NCI-H2029 (cell line): ENCODE measurements around the gene FRY.
A peak's percentile ranks its signal among the peaks of the same experiment; 100 is the strongest.

Experiments used
- DNase-seq: peaks from one replicate; lab custom pipeline; 2025; lab: John Stamatoyannopoulos, UW

Gene FRY

DNA sequence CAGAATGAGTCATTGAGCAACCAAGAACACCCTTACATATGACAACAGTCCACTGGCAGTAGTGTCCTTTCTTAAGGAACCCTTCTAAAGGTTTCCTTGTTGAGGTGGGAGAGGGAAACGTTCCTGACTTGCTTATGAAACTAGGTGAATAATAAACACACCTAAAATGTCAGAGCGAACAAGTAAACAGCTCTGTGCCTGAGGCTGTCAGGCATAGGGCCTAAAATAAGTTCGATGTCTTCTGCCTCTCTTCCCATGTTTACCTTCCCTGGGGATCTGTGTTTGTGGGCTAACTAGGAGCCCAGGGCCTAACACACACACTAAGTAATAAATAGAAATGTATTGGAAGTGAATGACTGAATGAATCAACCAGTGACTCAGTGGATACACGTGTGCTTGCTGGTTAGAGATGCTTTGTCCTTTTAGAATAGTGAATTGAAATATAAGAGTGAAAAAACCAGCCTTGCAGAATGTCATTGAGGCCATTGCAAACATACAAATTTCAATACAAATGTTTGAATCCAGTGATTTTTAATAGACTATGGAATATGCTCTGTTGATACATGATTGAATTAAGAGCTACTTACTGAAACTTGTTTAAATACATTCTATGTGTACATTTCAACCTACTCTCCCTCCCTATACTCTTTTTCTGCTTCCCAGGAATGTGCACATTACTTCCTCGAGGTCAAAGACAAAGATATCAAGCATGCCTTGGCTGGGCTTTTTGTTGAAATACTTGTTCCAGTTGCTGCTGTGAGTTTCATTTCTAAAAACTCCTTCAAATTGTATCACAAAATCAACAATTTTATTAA lies 102.9 kb downstream of the FRY start:
- DNase-seq: no peak

DNA sequence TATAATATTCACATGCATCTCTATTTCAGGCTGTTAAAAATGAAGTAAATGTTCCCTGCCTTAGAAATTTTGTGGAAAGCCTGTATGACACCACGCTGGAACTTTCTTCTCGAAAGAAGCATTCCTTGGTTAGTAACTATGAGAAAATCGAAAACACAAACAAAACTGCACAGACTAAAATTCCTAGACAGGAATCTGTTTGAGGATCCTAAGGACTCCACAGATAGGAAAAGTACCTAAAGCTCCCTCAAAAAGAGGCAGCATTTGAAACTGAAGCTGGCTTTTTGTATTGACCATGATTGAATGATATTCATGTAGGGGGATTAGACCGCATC lies 103.4 kb downstream of the FRY start:
- no peak for DNase-seq

DNA sequence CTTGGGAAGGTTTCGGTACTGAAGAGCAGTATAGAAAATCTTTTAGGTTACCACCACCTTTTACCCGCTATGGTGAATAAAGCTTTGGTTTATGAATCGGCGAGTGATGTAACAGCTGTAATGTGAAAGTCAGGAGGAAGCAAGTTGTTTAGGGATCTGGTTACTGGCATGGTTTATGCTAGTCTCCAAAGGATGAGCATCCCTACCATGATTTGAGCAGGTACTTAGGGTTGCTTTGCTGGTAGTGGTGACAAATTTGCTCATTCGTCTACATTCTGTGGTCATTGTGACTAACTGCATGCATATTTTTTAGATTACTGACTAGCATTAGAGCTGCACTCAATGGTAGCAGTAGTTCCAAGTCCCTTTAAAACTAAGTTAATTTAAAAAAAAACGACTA lies 104.1 kb downstream of the FRY start:
- DNase-seq: no peak

DNA sequence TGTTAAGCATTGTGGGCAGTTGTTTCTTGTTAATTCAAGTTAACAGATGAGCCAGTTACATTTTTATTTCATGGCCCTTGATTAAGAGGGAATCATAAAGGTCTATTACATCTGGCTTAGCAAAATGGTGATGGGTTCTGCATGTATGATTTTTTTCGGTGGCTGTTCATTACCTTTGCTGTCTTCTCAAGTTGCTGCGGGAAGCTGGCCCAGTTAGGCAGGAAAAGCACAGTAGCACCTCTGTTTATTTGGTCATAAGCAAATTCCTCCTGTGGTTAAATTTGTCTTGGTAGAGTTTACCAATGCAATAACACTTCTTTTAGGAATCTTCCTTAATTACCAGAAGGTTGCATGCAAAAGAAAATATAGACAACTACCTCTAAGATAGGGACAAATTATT lies 104.5 kb downstream of the FRY start:
- DNase-seq: no peak

- DNase-seq: no peak
Measured at GRCh38 chr13:32136716-32137115, 105.1 kb downstream of the FRY start.

DNA sequence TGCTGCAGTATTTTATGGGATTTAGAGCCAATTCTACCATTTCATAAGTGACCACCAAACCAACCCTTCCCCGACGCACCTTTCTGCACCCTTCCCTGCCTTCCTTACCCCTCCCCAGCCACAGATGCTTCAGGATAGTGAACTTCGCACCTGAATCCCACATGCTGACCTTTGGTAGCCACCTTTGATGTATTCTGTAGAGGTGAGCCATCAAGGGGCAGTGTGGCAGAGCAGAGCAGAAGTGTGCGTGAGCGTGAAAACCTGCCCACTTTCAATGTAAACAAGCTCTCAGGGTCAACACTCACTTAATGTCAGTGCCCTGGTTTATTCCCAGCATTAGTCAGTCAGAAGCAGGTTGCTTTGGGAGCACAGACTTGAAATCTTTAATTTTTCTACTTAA lies 107.7 kb downstream of the FRY start:
- DNase-seq: no peak

GRCh38 chr13:32140109-32140508 lies 108.5 kb downstream of the FRY start:
- no peak for DNase-seq

DNA sequence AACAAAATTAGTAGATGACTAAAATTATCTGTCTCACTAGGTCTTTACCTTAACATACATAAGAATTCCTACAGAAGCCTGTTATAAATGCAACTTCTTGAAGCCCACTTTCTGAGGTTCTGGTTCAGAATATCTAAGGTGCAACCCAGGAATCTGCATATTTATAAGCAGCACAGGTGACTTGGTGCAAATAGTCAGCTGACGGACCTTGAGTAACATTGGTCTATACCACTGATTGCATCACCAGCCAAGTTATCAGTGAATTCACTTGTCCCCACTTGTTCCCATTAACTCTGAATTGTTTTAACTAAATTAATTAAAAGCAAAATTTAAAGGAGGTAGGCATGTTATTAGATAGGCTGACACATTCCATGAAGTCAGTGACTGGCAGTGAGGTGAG lies 109.9 kb downstream of the FRY start:
- DNase-seq: no peak

- no peak for DNase-seq
Measured at GRCh38 chr13:32142115-32142514, 110.5 kb downstream of the FRY start.

DNA sequence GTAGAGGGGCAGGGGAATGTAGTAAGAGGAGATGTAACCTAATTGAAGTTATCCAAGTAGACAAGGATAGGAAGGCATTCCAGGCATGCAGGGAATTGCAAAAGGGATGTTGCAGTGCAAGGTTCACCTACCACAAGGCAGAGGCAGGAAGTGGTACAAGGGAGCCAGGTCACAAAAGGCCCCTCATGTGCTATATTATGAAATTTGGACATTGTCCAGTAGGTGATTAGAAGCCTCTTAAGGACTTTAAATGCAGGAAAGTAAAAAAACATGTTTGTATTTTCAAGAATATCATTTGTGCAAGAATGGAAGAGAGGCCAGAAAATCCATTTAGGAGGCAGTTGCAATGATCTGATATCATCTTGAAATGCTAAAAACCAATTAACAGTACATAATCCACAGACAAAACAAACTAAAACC lies 111.4 kb downstream of the FRY start:
- no peak for DNase-seq

DNA sequence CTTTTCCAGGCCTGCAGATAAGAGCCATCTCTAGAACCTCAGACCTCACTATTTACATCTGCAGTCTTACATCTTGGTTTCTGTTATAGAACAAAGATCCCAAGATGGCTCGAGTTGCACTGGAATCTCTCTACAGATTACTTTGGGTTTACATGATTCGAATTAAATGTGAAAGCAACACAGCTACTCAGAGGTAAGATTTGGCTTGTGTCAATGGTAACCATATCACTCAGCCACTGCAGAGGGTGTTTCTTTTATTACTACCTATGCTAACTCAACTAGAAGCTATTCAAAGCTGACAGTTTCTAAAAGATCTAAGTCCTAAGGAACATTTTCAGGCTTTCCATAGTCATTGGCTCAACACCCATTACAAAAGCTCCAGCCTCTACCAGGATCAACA lies 115.6 kb downstream of the FRY start:
- DNase-seq: no peak

GRCh38 chr13:32147976-32148375 lies 116.4 kb downstream of the FRY start:
- DNase-seq: no peak

- no peak for DNase-seq
Measured at GRCh38 chr13:32150239-32150638, 118.7 kb downstream of the FRY start.

DNA sequence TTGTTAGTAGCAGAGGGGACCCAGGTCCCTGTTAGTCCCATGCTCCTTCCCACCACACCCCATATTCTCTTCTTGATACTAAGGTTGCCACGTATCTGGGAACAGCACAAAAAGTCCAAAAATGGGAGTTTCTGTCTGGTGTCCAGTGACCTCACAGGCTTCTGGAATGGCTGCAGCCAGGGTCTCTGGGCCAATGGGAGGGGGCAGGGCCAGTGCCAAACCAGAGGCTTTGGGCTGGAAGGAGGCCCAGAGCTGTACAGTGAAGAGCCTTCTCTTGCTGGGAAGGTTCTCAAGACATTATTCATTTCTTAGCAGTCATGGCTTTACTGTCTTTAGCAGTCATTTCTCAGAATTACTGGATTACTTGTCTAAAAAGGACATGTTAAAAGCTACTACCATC lies 119.2 kb downstream of the FRY start:
- no peak for DNase-seq

DNA sequence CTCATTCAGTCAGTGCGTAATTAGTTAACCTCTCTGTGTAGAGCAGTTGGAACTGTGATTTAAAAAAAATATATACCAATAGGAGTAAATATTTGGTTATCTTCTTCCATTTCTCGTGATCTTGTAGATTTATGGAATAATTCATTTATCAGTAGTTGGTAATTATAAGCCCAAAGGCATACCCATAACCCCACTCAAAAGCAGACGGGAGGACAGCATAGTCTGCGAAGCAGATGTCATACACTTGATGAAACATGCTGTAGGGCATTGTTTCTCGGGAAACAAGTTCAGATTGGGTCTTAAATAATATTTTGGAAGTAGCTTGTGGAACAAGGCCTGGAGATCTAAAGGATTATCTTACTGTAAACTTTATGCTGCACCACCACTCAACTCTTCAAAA lies 119.7 kb downstream of the FRY start:
- DNase-seq: no peak

GRCh38 chr13:32153056-32153455 lies 121.5 kb downstream of the FRY start:
- no peak for DNase-seq

DNA sequence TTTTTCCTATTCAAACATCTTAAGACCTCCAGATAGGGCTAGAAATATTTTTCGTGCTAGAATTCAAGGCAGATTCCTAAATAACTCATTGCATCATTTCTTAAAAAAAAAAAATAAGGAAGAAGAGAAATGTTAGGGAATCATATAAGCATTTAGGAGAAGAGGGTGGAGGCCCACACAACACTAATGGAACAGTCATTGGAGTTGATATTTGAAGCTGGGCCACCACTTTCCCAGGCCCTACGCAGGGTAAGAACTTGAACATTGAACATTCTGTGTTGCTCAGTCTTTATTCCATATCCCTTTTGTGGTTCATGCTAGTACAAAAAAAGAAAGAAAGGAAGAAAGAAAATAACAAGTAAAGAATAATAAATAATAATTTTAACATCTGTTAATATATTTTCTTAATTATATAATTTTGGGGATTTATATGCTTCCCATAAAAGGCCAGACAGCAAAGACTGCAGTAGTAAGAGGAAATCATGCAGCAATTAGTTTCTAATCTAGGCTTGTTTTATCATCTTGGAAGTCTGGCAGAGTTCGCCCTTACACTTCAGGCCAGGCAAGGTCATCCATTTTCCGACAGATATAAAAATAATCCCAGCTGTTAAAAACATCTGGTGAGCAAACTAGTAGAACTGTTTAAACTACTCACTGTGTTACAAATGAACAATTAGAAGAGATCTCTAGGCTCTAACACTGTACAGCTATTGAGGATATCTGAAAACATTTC lies 127.7 kb downstream of the FRY start:
- no peak for DNase-seq

GRCh38 chr13:32162395-32163005 lies 130.9 kb downstream of the FRY start:
- DNase-seq: no peak

DNA sequence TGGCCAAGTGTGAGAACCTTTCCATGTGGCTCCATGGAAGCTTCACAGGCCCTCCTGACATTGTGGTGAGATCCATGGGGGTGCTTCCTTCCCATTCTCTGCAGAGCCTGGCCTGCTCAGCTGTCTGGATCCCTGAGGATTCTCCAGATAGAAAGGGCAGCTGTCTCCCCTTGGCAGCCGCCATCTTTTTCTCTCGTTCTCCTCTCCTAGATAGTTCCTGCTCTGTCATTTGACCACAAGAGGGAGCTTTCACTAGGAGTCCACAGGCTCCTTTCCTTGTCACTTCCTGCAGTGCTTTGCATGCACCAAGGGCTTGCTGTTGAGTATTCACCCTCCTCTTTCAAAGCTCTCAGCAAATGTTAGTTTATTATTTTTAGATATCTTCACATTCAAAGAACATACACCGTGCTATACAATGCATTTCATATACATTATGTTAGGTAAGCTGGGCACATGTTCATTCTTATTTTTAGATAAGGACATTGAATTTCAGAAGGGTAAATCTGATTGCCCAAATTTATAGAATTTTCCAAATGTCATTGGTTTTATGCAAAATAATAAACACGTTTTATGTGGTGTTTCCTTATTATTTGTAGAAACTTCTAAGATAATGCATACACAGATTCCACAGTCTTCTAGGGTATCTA lies 133.2 kb downstream of the FRY start:
- DNase-seq: peak; percentile 26

DNA sequence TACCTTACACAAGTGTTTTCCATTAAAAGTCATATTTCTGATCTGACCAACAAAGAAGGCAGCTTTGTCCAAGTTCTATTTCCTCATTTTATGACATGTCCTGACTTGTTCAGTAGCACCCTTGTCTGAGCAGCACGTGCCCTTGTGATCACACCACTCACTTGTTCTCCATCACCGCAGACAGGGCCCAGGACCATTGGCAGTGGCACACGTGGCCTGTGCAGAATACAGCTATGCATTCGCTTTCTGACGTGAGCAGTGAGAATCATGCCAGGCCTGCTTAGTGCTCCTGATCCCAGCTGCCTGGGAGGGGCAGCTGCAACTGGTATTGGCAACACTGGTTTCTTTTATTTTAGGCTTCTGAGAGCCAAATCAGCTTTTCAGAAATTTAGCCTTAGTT lies 134.2 kb downstream of the FRY start:
- DNase-seq: no peak

DNA sequence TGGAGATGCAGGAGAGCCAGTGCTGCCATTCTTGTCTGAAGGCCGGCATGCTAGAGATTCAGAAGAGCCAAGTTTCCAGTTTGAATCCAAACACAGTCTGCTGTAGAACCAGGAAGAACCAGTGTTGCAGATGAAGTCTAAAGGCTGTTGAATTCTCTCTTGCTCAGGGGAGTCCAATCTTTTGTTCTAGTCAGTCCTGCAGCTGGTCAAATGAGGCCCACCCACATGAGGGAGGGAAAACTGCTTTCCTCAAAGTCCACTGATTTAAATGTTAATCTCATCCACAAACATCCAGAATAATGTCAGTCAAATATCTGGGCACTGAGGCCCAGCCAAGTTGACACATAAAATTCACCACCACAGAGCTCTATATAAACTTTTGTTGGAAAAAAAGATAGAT lies 136.6 kb downstream of the FRY start:
- no peak for DNase-seq

- no peak for DNase-seq
Measured at GRCh38 chr13:32170841-32171240, 139.3 kb downstream of the FRY start.

DNA sequence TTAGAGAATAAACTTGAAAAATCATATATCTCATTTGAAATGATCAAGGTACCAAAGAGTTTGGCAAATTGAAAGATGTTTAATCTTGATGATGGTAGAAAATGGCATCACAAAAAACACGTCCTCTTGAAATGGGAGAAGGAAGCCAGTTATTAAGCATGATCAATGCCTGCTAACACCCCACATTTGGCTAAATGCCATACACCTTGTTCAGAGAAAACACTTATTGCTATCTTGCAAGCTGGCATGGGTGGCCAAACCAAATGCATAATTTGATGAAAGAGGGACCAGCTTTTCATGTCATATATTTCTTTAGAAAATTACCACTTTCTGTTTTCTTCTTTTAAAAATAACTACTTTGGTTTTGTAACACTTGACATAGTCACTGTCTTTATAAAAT lies 142.3 kb downstream of the FRY start:
- no peak for DNase-seq
